ENCODE measurements around the gene SAE1. TPM values are rescaled to one million over a fixed set of nuclear protein-coding genes. Genes with fewer than 3 reads are reported as not detected.
A peak's percentile ranks its signal among the peaks of the same experiment; 100 is the strongest.

The SAE1 gene
- total and polyA plus RNA-seq, 2 experiments from 2014 or later: 115 to 236 TPM

GRCh38 chr19:47155148-47155547, 24.5 kb downstream of the SAE1 start:
- TF ChIP-seq EZH2 (IDR thresholded peaks at IDR 0.05; ENCODE audit: low read depth, unreplicated experiment): no peak
- TF ChIP-seq ZNF331 (CRISPR knock-in tag; IDR thresholded peaks at IDR 0.05; ENCODE audit: low read depth): no peak
- TF ChIP-seq ZNF114 (CRISPR knock-in tag; IDR thresholded peaks at IDR 0.05): no peak
- TF ChIP-seq, protein P1, sequence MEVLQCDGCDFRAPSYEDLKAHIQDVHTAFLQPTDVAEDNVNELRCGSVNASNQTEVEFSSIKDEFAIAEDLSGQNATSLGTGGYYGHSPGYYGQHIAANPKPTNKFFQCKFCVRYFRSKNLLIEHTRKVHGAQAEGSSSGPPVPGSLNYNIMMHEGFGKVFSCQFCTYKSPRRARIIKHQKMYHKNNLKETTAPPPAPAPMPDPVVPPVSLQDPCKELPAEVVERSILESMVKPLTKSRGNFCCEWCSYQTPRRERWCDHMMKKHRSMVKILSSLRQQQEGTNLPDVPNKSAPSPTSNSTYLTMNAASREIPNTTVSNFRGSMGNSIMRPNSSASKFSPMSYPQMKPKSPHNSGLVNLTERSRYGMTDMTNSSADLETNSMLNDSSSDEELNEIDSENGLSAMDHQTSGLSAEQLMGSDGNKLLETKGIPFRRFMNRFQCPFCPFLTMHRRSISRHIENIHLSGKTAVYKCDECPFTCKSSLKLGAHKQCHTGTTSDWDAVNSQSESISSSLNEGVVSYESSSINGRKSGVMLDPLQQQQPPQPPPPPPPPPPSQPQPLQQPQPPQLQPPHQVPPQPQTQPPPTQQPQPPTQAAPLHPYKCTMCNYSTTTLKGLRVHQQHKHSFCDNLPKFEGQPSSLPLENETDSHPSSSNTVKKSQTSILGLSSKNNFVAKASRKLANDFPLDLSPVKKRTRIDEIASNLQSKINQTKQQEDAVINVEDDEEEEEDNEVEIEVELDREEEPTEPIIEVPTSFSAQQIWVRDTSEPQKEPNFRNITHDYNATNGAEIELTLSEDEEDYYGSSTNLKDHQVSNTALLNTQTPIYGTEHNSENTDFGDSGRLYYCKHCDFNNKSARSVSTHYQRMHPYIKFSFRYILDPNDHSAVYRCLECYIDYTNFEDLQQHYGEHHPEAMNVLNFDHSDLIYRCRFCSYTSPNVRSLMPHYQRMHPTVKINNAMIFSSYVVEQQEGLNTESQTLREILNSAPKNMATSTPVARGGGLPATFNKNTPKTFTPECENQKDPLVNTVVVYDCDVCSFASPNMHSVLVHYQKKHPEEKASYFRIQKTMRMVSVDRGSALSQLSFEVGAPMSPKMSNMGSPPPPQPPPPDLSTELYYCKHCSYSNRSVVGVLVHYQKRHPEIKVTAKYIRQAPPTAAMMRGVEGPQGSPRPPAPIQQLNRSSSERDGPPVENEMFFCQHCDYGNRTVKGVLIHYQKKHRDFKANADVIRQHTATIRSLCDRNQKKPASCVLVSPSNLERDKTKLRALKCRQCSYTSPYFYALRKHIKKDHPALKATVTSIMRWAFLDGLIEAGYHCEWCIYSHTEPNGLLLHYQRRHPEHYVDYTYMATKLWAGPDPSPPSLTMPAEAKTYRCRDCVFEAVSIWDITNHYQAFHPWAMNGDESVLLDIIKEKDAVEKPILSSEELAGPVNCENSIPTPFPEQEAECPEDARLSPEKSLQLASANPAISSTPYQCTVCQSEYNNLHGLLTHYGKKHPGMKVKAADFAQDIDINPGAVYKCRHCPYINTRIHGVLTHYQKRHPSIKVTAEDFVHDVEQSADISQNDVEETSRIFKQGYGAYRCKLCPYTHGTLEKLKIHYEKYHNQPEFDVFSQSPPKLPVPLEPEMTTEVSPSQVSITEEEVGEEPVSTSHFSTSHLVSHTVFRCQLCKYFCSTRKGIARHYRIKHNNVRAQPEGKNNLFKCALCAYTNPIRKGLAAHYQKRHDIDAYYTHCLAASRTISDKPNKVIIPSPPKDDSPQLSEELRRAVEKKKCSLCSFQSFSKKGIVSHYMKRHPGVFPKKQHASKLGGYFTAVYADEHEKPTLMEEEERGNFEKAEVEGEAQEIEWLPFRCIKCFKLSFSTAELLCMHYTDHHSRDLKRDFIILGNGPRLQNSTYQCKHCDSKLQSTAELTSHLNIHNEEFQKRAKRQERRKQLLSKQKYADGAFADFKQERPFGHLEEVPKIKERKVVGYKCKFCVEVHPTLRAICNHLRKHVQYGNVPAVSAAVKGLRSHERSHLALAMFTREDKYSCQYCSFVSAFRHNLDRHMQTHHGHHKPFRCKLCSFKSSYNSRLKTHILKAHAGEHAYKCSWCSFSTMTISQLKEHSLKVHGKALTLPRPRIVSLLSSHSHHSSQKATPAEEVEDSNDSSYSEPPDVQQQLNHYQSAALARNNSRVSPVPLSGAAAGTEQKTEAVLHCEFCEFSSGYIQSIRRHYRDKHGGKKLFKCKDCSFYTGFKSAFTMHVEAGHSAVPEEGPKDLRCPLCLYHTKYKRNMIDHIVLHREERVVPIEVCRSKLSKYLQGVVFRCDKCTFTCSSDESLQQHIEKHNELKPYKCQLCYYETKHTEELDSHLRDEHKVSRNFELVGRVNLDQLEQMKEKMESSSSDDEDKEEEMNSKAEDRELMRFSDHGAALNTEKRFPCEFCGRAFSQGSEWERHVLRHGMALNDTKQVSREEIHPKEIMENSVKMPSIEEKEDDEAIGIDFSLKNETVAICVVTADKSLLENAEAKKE (CRISPR knock-in tag; IDR thresholded peaks at IDR 0.05): no peak
- TF ChIP-seq, protein P2, sequence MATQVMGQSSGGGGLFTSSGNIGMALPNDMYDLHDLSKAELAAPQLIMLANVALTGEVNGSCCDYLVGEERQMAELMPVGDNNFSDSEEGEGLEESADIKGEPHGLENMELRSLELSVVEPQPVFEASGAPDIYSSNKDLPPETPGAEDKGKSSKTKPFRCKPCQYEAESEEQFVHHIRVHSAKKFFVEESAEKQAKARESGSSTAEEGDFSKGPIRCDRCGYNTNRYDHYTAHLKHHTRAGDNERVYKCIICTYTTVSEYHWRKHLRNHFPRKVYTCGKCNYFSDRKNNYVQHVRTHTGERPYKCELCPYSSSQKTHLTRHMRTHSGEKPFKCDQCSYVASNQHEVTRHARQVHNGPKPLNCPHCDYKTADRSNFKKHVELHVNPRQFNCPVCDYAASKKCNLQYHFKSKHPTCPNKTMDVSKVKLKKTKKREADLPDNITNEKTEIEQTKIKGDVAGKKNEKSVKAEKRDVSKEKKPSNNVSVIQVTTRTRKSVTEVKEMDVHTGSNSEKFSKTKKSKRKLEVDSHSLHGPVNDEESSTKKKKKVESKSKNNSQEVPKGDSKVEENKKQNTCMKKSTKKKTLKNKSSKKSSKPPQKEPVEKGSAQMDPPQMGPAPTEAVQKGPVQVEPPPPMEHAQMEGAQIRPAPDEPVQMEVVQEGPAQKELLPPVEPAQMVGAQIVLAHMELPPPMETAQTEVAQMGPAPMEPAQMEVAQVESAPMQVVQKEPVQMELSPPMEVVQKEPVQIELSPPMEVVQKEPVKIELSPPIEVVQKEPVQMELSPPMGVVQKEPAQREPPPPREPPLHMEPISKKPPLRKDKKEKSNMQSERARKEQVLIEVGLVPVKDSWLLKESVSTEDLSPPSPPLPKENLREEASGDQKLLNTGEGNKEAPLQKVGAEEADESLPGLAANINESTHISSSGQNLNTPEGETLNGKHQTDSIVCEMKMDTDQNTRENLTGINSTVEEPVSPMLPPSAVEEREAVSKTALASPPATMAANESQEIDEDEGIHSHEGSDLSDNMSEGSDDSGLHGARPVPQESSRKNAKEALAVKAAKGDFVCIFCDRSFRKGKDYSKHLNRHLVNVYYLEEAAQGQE (IDR thresholded peaks at IDR 0.05; ENCODE audit: unreplicated experiment): no peak
- no peak for TF ChIP-seq CTCF (conservative IDR thresholded peaks at IDR 0.05; ENCODE audit: low read depth in 2 of 2)
- TF ChIP-seq STAT1 (IDR thresholded peaks at IDR 0.05; ENCODE audit: unreplicated experiment): no peak
- no peak for TF ChIP-seq CREB1 (CRISPR knock-in tag; IDR thresholded peaks at IDR 0.05; ENCODE audit: low read depth)
- TF ChIP-seq, protein P3, sequence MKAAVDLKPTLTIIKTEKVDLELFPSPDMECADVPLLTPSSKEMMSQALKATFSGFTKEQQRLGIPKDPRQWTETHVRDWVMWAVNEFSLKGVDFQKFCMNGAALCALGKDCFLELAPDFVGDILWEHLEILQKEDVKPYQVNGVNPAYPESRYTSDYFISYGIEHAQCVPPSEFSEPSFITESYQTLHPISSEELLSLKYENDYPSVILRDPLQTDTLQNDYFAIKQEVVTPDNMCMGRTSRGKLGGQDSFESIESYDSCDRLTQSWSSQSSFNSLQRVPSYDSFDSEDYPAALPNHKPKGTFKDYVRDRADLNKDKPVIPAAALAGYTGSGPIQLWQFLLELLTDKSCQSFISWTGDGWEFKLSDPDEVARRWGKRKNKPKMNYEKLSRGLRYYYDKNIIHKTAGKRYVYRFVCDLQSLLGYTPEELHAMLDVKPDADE (IDR thresholded peaks at IDR 0.05): no peak
- no peak for TF ChIP-seq NANOG (IDR thresholded peaks at IDR 0.05; ENCODE audit: borderline replicate concordance)
- TF ChIP-seq POLR2AphosphoS5 (IDR thresholded peaks at IDR 0.05; ENCODE audit: low read depth): no peak
- no peak for TF ChIP-seq EZH2phosphoT487 (IDR thresholded peaks at IDR 0.05; ENCODE audit: unreplicated experiment)
- no peak for TF ChIP-seq JUNB (IDR thresholded peaks at IDR 0.05; ENCODE audit: unreplicated experiment)
- H3K4me3 ChIP-seq: no peak overlapping the region
- H3K9me3 Mint-ChIP-seq: no peaks in the 10 kb centered on the region; the same call in 2 of the 3 replicates
- DNase-seq (ENCODE audit: low spot score): no peak
- peaks cover 95% of the 10 kb centered on the region for H3K36me3 Mint-ChIP-seq (ENCODE audit: low read depth)
- H3K27ac Mint-ChIP-seq: peak overlapping the region; percentile 1; the same call in 1 of the 2 replicates
- ATAC-seq: no peak
- H2AFZ ChIP-seq: no peak overlapping the region
- peak overlapping the region; percentile 98 for H3K27ac ChIP-seq (ENCODE audit: low read depth)
- H3K4me3 Mint-ChIP-seq: peak overlapping the region; percentile 1; the same call in 1 of the 3 replicates
- peaks cover 35% of the 10 kb centered on the region for H3K4me1 ChIP-seq (ENCODE audit: insufficient read depth)
- H3K27me3 Mint-ChIP-seq (ENCODE audit: insufficient read depth, low read depth, poor library complexity): peaks cover 9% of the 10 kb centered on the region
- H3K4me2 ChIP-seq: no peak overlapping the region
- H4K20me1 ChIP-seq (replicated peaks; ENCODE audit: insufficient read depth): peaks cover 47% of the 10 kb centered on the region
- H3K4me1 Mint-ChIP-seq: peaks cover 42% of the 10 kb centered on the region
- H3F3A ChIP-seq (replicated peaks; ENCODE audit: low read depth): peaks cover 49% of the 10 kb centered on the region
- H3K36me3 ChIP-seq (ENCODE audit: insufficient read depth): peaks cover 72% of the 10 kb centered on the region
- no peaks in the 10 kb centered on the region for H3K9me2 ChIP-seq (ENCODE audit: insufficient read depth)
- H3K27me3 ChIP-seq (ENCODE audit: insufficient read depth): no peaks in the 10 kb centered on the region
- peaks cover 72% of the 10 kb centered on the region for H3K79me2 ChIP-seq (replicated peaks; ENCODE audit: insufficient read depth)

Data from GM23338 (cell line).